ENCODE measurements around the gene METTL5.
"Not testable (repeated sequence)": the region's sequence is repeated elsewhere in the genome, so short reads cannot be mapped to it uniquely, and the experiment has no call there.

METTL5 gene

DNA sequence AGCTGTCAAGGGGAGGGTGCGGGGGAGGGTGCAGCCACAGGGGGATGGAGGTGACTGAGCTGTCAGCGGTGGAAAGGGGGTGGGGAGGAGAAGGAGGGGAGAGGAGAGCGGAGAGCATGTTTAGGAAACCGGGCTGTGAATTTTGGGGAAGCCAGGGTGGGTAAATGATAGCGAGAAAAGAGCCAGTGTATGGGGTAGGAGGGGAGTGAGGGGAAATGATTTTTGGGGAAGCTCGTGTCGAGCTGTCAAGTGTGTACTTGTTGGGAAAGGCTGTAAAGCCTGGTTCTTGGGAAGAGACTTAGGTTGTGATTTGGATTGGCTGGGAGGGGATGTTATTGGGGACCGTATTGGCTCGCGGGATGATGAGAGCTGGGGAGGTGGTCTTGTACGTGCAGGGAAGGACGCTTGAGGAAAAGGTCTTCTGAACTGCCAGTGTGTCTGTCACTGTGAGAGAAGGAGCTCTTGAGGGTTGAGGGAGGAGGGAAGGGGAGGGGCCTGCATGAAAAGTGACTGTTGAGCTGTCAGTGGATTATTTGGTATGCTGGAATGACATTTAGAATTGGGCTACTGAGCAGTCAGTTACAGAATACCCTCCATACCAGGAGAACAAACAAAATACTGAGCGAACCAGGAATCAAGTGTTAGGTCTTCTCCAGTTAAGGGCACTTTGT, 3.6 kb upstream of the METTL5 start:
- DNase-seq = peak; percentile 19 to 45

DNA sequence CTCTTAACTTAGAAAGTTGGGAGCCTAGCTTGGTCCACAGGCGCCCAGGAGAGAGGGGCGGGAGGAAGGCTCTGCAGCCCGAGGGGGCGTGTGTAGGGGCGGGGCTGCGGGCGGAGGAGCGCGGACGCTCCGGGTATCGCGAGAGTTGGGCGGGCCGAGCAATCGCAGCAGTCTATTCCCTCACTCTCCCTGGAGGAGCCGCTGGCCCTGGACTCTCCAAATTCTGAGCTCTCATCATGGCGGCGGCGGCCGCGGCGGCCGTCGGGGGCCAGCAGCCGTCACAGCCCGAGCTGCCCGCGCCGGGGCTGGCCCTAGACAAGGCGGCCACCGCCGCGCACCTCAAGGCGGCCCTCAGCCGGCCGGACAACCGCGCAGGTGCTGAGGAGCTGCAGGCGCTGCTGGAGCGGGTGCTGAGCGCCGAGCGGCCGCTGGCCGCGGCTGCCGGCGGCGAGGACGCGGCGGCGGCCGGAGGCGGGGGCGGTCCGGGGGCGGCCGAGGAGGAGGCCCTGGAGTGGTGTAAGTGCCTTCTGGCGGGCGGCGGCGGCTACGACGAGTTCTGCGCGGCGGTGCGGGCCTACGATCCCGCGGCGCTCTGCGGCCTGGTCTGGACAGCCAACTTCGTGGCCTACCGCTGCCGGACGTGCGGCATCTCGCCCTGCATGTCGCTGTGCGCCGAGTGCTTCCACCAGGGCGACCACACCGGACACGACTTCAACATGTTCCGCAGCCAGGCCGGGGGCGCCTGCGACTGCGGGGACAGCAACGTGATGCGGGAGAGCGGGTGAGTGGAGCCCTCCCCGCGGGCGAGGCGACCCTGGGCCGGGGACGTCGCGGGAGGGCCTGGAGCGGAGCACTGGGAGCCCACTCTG, 2.8 kb upstream of the METTL5 start, which contains the start of gene UBR3:
UBR3 (plus strand) TSS at position 183 of the 869 bp plus-strand sequence; CDS start at position 237, 54 bp downstream.
- peak; percentile 89 to 91 for DNase-seq

DNA sequence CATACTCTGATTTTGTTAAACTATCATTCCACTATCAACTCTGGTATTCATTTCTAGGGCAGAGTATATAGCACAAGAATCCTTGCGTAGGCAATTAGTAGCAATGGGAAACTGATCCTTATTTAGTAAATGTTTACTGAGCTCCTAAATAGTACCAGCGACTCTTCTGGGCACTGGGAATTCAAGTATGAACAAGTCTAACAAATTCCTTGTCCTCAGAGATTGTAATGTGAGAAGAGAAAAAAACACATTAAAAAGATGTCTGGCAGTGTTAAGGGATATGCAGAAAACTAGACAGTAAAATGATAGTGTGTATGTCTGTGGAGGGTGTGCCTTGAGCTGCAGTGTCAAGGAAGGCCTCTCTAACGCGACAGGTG, 721 bp downstream of the METTL5 start:
- DNase-seq = no peak

DNA sequence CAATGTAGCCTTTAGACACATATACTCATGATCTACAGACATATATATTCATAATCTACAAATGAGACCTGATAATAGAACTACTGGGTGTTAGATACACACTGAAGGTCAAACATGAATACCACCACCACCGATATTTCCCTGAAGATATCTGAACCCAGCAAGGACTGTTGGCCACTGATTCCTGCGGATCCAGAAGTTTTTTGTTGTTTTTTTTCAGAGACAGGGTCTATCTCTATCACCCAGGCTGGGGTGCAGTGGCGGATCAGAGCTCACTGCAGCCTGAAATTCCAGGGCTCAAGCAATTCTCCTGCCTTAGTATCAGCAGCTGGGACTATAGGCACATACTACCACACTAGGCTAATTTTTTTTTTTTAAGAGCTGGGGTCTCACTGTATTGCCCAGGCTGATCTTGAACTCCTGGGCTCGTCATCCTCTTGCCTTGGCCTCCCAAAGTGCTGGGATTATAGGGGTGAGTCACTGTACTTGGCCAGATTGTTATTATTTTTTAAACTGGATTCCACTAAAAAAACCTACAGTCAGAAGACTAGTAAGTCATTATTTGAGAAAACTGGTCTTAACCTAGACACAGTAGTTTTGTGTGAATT, 1.8 kb downstream of the METTL5 start:
- no peak for DNase-seq

DNA sequence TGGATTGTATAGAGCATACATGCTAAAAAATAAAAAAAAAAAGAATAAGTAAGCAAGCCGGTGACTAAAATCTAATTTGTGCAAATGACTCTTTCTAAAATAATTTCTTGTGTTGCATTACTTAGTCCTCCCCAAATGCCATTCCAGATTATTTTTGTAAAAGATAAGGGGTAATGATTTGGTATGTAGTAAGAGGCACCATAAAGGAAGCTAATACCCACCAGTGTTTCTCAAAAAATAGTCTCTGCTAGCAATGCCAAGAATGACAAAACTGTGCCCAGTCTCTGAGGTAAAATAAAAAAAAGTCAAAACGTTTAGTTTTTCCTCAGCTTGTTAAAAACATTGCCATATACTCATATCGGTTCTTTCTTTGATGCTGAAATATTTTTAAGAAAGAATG, 2.7 kb downstream of the METTL5 start:
- no peak for DNase-seq

DNA sequence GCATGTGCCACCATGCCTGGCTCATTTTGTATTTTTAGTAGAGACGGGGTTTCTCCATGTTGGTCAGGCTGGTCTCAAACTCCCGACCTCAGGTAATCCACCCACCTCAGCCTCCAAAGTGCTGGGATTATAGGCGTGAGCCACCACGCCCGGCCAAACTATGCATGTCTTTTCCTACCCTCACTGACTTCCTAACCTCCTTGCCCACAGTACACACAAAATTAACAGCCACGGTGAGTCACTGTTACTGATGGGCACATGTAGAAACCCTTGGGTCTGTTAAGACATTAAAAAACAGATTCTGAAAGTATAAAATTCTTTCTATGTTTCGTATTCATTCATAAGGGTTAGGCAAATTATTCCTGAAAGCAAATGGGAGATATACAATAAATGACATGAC, 4.6 kb downstream of the METTL5 start:
- DNase-seq = not testable (repeated sequence)

DNA sequence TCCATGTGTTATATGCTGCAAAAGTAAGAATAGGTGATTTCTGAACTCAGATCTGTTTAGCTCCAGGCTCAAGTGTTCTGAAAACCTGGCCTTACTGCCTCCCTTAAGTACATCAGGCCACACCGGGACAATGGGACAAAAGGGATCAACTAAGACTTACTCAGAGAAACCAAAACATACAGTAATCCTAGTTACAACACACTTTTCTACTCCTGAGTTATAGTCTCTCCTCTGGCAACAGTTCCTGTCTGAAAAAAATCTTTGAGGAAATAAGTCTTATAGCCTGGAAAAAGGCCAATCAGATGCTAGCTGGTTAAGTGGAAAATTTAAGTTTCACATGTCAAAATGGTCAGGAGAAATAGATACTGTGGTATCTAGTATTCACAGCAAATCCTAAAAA, 5.6 kb downstream of the METTL5 start:
- no peak for DNase-seq

DNA sequence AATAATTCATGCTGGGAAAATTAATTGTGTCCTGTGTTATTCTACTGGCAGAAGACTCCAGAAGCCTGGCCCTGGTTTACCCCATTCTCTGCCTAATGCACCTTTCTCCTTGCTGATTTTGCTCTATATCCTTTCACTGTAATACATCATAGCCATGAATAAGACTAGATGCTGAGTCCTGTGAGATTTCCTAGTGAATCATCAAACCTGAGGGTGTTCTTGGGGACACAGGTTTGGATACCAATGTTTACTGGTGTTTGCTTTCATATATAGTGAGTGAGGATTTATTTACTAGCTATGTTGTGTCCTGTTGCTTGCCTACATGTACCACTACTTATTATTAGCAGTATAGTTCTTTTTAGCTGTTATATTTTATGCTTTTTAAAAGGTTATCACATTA, 6.5 kb downstream of the METTL5 start:
- no peak for DNase-seq

DNA sequence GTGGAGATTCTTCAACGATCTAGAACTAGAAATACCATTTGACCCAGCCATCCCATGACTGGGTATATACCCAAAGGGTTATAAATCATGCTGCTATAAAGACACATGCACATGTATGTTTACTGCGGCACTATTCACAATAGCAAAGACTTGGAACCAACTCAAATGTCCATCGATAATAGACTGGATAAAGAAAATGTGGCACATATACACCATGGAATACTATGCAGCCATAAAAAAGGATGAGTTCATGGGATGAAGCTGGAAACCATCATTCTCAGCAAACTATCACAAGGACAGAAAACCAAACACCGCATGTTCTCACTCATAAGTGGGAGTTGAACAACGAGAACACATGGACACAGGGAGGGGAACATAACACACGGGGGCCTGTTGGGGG, 7.3 kb downstream of the METTL5 start:
- not testable (repeated sequence) for DNase-seq

DNA sequence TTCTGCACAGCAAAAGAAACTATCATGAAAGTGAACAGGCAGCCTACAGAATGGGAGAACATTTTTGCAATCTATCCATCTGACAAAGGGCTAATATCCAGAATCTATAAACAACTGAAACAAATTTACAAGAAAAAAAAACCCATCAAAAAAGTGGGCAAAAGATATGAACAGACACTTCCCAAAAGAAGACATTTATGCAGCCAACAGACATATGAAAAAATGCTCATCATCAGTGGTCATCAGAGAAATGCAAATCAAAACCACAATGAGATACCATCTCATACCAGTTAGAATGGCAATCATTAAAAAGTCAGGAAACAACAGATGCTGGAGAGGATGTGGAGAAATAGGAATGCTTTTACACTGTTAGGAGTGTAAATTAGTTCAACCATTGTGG, 7.7 kb downstream of the METTL5 start:
- DNase-seq = not testable (repeated sequence)

DNA sequence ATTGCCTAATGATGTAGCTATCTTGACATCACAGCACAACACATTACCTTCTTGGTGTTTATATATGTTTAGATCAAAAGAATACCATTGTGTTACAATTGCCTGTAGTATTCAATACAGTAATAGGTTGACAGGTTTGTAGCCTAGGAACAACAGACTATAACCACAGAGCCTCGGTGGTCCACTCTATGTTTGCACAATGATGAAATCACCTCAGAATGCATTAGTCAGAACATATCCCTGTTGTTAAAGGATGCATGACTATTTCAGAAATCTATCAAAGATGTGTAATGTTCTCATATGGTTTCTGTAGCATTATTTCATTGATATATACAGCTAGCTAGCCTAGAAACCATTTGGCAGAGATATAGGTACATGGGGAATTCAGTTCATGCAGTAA, 8.9 kb downstream of the METTL5 start:
- no peak for DNase-seq

DNA sequence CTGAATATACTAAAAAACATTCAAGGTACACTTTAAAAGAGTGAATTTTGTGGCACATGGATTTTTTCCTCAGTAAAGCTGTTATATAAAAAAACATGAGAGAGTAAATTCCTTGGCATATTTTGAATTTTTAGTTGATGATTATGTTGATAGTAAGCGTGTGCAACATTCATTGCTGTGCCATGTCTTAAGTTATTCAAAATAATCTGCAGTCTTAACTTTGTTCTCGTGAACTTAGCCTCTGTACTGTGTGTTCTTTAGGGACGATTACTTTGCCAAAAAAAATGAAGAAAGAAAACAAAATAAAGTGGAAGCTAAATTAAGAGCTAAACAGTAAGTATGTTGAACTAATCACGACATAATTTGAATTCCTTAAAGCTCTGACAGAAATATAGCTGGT, 16.5 kb downstream of the METTL5 start:
- DNase-seq = no peak

DNA sequence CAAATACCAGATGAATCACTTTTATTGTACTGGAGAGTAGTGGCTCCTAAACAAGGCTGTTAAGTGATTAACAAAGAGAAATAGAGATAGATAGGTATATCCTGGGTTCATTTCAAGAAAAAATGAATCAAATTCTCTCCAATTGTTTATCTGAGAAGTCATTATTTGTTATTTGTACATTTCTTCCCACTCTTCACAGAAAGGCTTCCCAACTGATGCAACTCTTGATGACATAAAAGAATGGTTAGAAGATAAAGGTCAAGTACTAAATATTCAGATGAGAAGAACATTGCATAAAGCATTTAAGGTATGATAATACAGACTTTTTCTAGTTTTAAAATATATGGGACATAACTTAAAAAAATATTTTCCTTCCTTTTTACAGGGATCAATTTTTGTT, 18.1 kb downstream of the METTL5 start:
- DNase-seq = no peak

DNA sequence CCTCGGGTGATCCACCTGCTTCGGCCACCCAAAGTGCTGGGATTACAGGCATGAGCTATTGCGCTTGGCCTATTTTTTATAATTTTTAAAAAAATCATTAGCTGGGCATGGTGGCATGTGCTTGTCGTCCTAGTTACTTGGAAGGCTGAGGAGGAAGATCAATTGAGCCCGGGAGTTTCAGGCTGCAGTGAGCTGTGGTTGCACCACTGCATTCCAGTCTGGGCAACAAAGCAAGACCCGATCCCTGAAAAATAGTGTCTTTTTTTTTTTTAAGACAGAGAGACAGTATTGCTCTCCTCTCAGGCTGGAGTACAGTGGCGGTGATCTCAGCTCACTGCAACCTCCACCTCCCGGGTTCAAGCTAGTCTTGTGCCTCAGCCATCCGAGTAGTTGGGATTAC, 21.2 kb downstream of the METTL5 start:
- no peak for DNase-seq

DNA sequence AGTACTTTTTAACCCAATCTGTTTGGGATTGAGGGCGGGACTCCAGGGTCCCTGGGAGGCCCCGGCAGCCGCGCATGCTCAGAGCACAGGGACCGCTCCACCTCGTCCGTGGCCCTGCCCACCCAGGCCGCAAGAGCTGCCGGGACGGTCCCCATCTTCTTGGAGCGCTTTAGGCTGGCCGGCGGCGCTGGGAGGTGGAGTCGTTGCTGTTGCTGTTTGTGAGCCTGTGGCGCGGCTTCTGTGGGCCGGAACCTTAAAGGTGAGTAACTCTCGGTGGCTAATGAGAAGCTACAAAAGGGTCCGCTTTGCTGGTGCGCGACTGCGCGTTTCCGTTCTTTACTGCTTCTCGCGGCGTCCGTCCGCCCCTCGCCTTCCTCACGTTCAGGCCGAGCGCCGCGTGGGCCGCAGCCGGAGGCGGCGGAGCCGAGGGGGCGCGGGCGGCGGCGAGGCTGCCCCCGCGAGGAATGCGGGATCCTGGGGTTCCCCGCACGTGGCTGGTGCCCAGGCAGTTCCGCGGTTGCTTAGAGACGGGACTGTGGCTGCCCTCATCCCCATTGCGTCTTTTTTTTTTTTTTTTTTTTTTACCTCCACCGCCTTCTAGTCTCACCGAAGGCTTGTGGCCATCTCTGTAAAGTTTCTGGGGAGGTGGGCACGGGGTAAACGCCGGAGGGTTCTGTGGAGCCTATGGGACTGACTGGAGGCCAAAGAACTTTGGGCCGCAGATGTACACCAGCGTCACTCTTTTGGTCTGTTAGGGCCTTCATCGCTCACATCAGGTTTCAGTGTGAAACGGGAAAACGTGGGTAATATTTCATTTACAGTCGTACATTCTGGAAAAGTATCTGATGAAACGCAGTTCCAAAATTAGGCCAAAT, 25.8 kb downstream of the METTL5 start, which contains the start of gene SSB:
SSB (plus strand) TSS at position 154 of the 875 bp plus-strand sequence. CDS start 2,090 bp downstream, outside the sequence.
- peak; percentile 92 to 95 for DNase-seq

DNA sequence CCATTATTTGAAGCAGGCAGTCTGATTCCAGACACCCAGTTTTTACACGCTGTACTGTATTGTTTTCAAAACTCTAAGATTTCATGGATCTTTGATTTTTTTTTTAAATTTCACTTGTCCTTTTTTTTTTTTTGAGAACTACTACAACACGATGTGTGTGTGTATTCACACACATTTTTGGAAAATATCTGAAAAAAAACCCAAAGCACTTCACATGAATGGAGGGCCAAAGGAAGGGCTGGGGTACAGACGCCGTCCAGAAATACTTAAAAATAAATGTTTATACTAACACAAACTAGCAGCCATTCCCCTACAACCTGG, 26.3 kb downstream of the METTL5 start:
- no peak for DNase-seq

DNA sequence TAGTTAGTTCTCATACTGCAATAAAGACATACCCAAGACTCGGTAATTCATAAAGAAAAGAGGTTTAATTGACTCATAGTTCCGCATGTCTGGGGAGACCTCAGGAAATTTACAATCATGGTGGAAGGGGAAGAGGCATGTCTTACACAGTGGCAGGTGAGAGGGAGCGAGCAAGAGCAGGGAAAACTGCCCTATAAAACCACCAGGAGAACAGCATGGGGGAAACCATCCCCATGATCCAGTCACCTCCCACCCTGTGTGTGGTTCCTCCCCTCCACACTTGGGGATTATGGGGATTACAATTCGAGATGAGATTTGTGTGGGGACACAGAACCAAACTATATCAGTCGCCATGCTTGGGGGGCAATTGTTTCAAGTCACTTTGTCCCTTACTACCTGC, 27.1 kb downstream of the METTL5 start:
- no peak for DNase-seq

DNA sequence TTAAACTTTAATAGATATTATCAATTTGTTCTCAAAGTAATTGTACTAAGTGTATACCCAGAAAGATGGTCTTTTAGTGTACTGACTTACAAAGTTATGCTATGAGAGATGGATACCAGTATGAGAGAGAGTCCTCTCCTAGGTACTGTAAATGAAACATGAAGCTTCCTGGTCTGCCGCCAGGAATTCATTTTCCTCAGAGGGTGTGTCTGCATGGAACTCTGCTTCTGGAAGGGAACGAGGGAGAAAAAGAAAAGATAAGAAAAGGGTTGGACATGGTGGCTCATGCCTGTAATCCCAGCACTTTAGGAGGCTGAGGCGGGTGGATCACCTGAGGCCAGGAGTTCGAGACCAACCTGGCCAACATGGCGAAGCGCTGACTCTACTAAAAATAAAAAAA, 28.3 kb downstream of the METTL5 start:
- DNase-seq = no peak

DNA sequence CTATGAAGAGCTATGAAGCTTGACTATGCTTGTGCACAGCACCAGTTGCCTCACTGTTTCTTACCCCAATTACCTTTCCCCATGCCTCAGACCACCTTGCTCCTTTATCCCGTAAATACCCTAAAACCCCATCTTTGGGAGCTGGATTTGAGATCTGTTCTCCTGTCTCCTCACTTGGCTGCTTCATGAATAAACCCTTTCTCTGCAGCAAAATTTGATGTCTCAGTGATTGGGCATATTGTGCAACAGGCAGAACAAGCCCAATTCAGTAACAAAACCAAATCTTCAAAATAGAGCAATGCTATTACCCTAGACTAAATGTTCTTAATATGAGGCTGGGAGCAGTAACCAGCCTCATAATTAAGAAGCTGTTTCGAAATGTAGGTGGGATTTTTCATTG, 29.5 kb downstream of the METTL5 start:
- DNase-seq = no peak

DNA sequence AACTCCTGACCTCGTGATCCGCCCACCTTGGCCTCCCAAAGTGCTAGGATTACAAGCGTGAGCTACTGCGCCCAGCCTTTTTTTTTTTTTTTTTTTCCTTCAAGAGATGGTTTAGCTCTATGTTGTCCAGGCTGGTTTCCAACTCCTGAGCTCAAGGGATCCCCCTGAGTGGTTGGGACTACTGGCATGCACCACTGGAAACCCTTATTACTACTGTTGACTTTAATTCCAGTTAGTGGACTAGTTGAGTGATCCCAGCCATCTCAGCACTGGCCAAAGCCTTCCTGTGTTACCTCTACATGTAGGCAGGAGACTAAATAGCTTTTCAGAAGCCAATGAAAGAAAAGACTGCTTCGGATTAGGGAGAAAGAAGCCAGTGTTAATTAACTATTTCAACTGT, 34.1 kb downstream of the METTL5 start:
- no peak for DNase-seq

DNA sequence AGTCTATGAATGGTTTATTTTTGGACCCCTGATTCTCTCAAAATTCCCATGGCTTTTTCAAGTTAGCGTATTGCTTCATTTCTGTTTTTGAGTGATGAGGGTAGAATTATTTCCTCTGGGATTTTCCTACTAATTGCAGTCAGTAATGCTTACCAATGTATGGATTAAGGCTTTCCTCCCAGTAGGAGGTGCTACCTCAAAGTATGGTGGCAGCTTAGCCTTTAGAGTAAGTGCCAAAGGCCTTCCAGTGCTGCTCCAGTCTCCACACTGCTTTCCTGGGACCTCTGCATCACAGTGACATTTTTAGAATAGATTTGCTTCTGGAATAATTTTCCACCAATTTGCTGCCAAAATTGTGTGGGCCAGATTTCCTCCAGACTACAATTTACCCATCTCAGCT, 42.2 kb downstream of the METTL5 start:
- no peak for DNase-seq

DNA sequence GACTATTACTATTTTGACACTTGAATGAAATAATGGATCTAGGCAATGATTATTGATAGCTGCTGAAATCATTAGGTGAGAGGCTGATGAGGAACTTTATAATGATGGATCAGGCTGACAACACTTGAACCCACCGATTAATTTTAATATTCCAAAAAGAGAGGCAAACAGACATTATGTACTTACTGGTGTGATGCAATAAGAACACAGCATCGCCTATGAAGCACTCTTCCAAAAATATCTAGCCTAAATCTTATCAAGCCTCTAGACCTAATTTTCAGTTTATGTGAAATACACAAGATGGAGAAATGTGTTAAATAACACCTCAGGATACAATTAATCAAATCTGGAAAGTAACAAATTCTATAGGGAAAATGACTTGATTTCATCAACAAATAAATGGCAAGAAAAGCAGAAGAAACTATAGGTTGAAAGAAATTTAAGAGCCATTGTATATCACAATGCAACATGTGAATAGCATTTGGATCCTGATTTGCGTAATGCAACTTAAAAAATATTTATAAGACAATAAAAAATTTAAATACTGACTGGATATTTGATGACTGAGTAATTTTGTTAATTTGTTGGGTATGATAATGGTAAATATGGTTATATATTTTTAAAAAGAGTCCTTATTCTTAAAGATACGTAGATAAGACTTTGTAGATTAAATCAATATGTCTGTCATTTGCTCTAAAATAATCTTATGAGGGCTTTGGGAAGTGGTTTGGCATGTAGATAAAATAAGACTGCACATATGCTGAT, 43.3 kb downstream of the METTL5 start:
- no peak for DNase-seq

All from CD4-positive, alpha-beta T cell treated with Interleukin-1 beta for 1 hour (primary cell).